PC-3 (cell line): ENCODE measurements around the gene FSTL5.

Experiments used
- CTCF ChIP-seq: fragments of 300-600 bp; sonication (generic); conservative IDR thresholded peaks from 2 replicates; pipeline ENCODE4 v1.5.1; 2017; ENCODE audit warnings: antibody characterized with exemption, low read depth, mild to moderate bottlenecking, low read length
- EZH2 ChIP-seq: fragments of 300-600 bp; sonication (generic); IDR thresholded peaks from one replicate; pipeline ENCODE4 v1.6.1; 2017; ENCODE audit warnings: antibody characterized with exemption, mild to moderate bottlenecking, low read length; ENCODE audit not compliant: unreplicated experiment
- EZH2phosphoT487 ChIP-seq: fragments of 300-600 bp; sonication (generic); IDR thresholded peaks from 2 replicates; pipeline ENCODE4 v1.6.1; 2018; ENCODE audit warnings: mild to moderate bottlenecking, antibody characterized with exemption, low read length, borderline replicate concordance

GRCh38 chr4:161642708-161643107, 521.1 kb downstream of the FSTL5 start:
- TF ChIP-seq CTCF, result peak; percentile 51
- no peak for TF ChIP-seq EZH2
- no peak for TF ChIP-seq EZH2phosphoT487
